Transverse colon (tissue), 4 donors: ENCODE data around the gene LTN1. TPM values are rescaled to one million over a fixed set of nuclear protein-coding genes. Genes with fewer than 3 reads are reported as not detected.
"Not testable (repeated sequence)": the region's sequence is repeated elsewhere in the genome, so short reads cannot be mapped to it uniquely, and the experiment has no call there.

Experiments used
- DNase-seq: peaks from one replicate; pipeline ENCODE4 v3.0.0-alpha.2; 2019
- H3K27ac ChIP-seq, 4 donors: fragments of 200-600 bp; sonication (generic); 2 replicates each; pipeline ENCODE4 v1.5.1; 2016 to 2018; ENCODE audit warnings: inconsistent platforms in 4 of 4
- H3K27me3 ChIP-seq: fragments of 200-600 bp; sonication (generic); 2 replicates; pipeline ENCODE4 v1.5.1; 2017; ENCODE audit warnings: inconsistent platforms
- H3K36me3 ChIP-seq, 4 donors: fragments of 200-600 bp; sonication (generic); 2 replicates each; pipeline ENCODE4 v1.5.1; 2017 to 2019; ENCODE audit warnings: inconsistent platforms in 4 of 4
- H3K4me1 ChIP-seq, 4 donors: fragments of 200-600 bp; sonication (generic); 2 replicates each; pipeline ENCODE4 v1.5.1; 2017 to 2020; ENCODE audit warnings: inconsistent platforms in 4 of 4
- H3K4me3 ChIP-seq, 4 donors: fragments of 200-600 bp; sonication (generic); 1 replicate in 1 of 4; 2 replicates in 3 of 4; pipeline versions ENCODE4 v1.5.1 to v1.6.1; 2017 to 2019; ENCODE audit warnings: inconsistent platforms in 4 of 4
- H3K9me3 ChIP-seq, 2 donors: fragments of 200-600 bp; sonication (generic); 2 replicates each; pipeline ENCODE4 v1.5.1; 2017 to 2019; ENCODE audit warnings: inconsistent platforms in 2 of 2
- CTCF ChIP-seq, 5 experiments: fragments of 200-600 bp in 3 of 5; fragments of 450-650 bp in 2 of 5; sonication (generic) in 3 of 5; IDR thresholded peaks; 1 replicate in 2 of 5; 2 replicates in 3 of 5; pipeline ENCODE4 v1.5.1; 2016 to 2017; ENCODE audit warnings: antibody characterized with exemption in 5 of 5, inconsistent platforms in 3 of 5, mild to moderate bottlenecking in 2 of 5, moderate library complexity in 1 of 5
- EP300 ChIP-seq: sonication (generic); formaldehyde crosslinking; IDR thresholded peaks from one replicate; pipeline ENCODE4 v1.6.1; 2017; ENCODE audit warnings: antibody characterized with exemption, low read depth
- POLR2A ChIP-seq: fragments of 450-650 bp; IDR thresholded peaks from one replicate; pipeline ENCODE4 v1.6.1; 2016; ENCODE audit warnings: antibody characterized with exemption, mild to moderate bottlenecking, moderate library complexity
- POLR2AphosphoS5 ChIP-seq, 3 donors: sonication (generic); formaldehyde crosslinking; IDR thresholded peaks; one replicate each; pipeline ENCODE4 v1.6.1; 2016; ENCODE audit warnings: antibody characterized with exemption in 3 of 3
- WGBS, 2 donors: methylation state at CpG; one replicate each; pipeline ENCODE4 v1.1.5; 2018; ENCODE audit warnings: low coverage in 1 of 2; 5-methylcytosine and 5-hydroxymethylcytosine counted together
- in situ Hi-C, 4 donors: fragments of 200-750 bp; cut with MboI; loops; one replicate each; pipeline versions ENCODE4 v1.15.0 to v1.15.1; 2017; ENCODE audit warnings: low sequenced_read_pairs in 3 of 4, low pct_ligation_motif_present in 1 of 4, low pct_unique_long_range_greater_than_20kb in 1 of 4
- intact Hi-C: fragments of 100-400 bp; cut with DNase I; formaldehyde crosslinking; loops from one replicate; pipeline ENCODE4 v1.15.1; 2023; ENCODE audit warnings: low total_unique reads
- total RNA-seq, 4 donors: library from RNA; depleted of rRNA; stranded (reverse); fragments of >200 nt; gene quantifications; one replicate each; pipeline ENCODE4 v1.1.0, GENCODE V29; 2016

Gene LTN1
- total RNA-seq, 4 donors from 2014 or later, result 13.9 to 36.5 (median 22.1) TPM

GRCh38 chr21:29007135-29007534, 14.5 kb upstream of the LTN1 start:
- H3K36me3 ChIP-seq, result peaks cover 0 to 11% (median 5%) of the 10 kb centered on the region in 4 donors
- intact Hi-C loops (no loop called here), in situ Hi-C loops (no loop called here)
- H3K4me3 ChIP-seq, result no peak overlapping the region
- H3K4me1 ChIP-seq, result peaks cover 0 to 12% (median 10%) of the 10 kb centered on the region in 4 donors
- no peaks in the 10 kb centered on the region for H3K27me3 ChIP-seq
- DNase-seq, result no peak
- TF ChIP-seq POLR2AphosphoS5 (IDR thresholded peaks at IDR 0.05) (no peak), POLR2A (no peak), CTCF (IDR thresholded peaks at IDR 0.05) (no peak), EP300 (no peak)
- no peaks in the 10 kb centered on the region for H3K9me3 ChIP-seq
- H3K27ac ChIP-seq, result no peak overlapping the region
- 93 to 100% methylated on average over 2 to 3 of the region's 3 CpGs for WGBS, 2 donors

GRCh38 chr21:29005696-29006095, 13.0 kb upstream of the LTN1 start:
- Histone ChIP-seq H3K4me3 (no peak overlapping the region), H3K36me3 (peaks cover 0 to 11% (median 5%) of the 10 kb centered on the region in 4 donors), H3K27ac (no peak overlapping the region), H3K4me1 (peaks cover 0 to 15% (median 12%) of the 10 kb centered on the region in 4 donors), H3K27me3 (no peaks in the 10 kb centered on the region), H3K9me3 (no peaks in the 10 kb centered on the region)
- no peak for TF ChIP-seq EP300
- no peak for TF ChIP-seq POLR2A
- TF ChIP-seq POLR2AphosphoS5 (IDR thresholded peaks at IDR 0.05), result no peak
- TF ChIP-seq CTCF (IDR thresholded peaks at IDR 0.05), result no peak
- DNase-seq, result no peak
- intact Hi-C loops, result no loop called here
- WGBS, 2 donors, result 96 to 97% methylated on average over 6 of the region's 6 CpGs
- in situ Hi-C loops, result no loop called here

- WGBS, 2 donors, result 0 to 3% methylated on average over 8 to 31 of the region's 41 CpGs
- intact Hi-C loops, result no loop called here
These were observed 9.9 kb upstream of the LTN1 start for GRCh38 chr21:29002442-29003144.

GRCh38 chr21:28993293-28993629, 584 bp upstream of the LTN1 start:
- Histone ChIP-seq H3K9me3 (no peaks in the 10 kb centered on the region), H3K27ac (peak overlapping the region; percentile 86 to 94 (median 89)), H3K4me3 (peak overlapping the region in 3 of 4 donors; percentile 68 to 87 (median 68)), H3K36me3 (no peaks in the 10 kb centered on the region), H3K4me1 (peaks cover 8 to 20% (median 15%) of the 10 kb centered on the region in 4 donors), H3K27me3 (no peaks in the 10 kb centered on the region)
- no peak for DNase-seq
- 51% methylated on average over 4 of the region's 4 CpGs; no CpG with 5 or more reads in 1 of the 2 donors for WGBS, 2 donors
- intact Hi-C loops, result no loop called here
- TF ChIP-seq POLR2A (no peak), POLR2AphosphoS5 (IDR thresholded peaks at IDR 0.05) (no peak)
- in situ Hi-C loops, result no loop called here

More at GRCh38 chr21:29002442-29003144, 9.9 kb upstream of the LTN1 start:
- H3K27me3 ChIP-seq, result no peaks in the 10 kb centered on the region
- peak overlapping the region; percentile 94 to 98 (median 96) for H3K27ac ChIP-seq
- peak; percentile 96 for DNase-seq
- no peaks in the 10 kb centered on the region for H3K9me3 ChIP-seq
- peak; percentile 98 to 100 (median 99) for TF ChIP-seq POLR2AphosphoS5 (IDR thresholded peaks at IDR 0.05)
- no peak for TF ChIP-seq EP300
- TF ChIP-seq POLR2A, result peak; percentile 98
- H3K4me3 ChIP-seq, result peak overlapping the region; percentile 21 to 61 (median 54)
- peaks cover 0 to 15% (median 12%) of the 10 kb centered on the region in 4 donors for H3K4me1 ChIP-seq
- H3K36me3 ChIP-seq, result peaks cover 0 to 2% (median under 1%) of the 10 kb centered on the region in 4 donors
- in situ Hi-C loops, result no loop called here

GRCh38 chr21:28991861-28992525, 684 bp downstream of the LTN1 start:
- Histone ChIP-seq H3K36me3 (no peaks in the 10 kb centered on the region), H3K27ac (peak overlapping the region; percentile 86 to 94 (median 89)), H3K9me3 (no peaks in the 10 kb centered on the region), H3K27me3 (no peaks in the 10 kb centered on the region), H3K4me3 (peak overlapping the region; percentile 33 to 87 (median 68)), H3K4me1 (peaks cover 8 to 20% (median 15%) of the 10 kb centered on the region in 4 donors)
- intact Hi-C loops, result no loop called here
- DNase-seq, result no peak
- TF ChIP-seq EP300, result no peak
- no peak for TF ChIP-seq CTCF (IDR thresholded peaks at IDR 0.05)
- WGBS, 2 donors, result 5% methylated on average over 8 to 14 of the region's 14 CpGs
- in situ Hi-C loops, result no loop called here

- DNase-seq, H3K27ac ChIP-seq, H3K9me3 ChIP-seq, H3K27me3 ChIP-seq, H3K4me3 ChIP-seq, intact Hi-C loops, in situ Hi-C loops: not testable (repeated sequence)
- 95 to 100% methylated on average over 1 to 6 of the region's 6 CpGs for whole genome bisulfite sequencing, 2 donors
- H3K36me3 ChIP-seq, result peaks cover 0 to 34% (median 12%) of the 10 kb centered on the region in 4 donors
- peaks cover 8 to 19% (median 14%) of the 10 kb centered on the region in 4 donors for H3K4me1 ChIP-seq
These were observed 4.5 kb downstream of the LTN1 start for GRCh38 chr21:28988146-28988545.
